DOHH2 (cell line): Measurements from ENCODE around the gene FBRSL1.

Source experiments
- CTCF ChIP-seq: fragments of 200-600 bp; sonication (generic); IDR thresholded peaks from one replicate; pipeline ENCODE4 v1.5.1; 2014; ENCODE audit warnings: antibody characterized with exemption, mild to moderate bottlenecking, low read depth, low read length; ENCODE audit not compliant: poor library complexity, severe bottlenecking
- EZH2phosphoT487 ChIP-seq: fragments of 200-600 bp; sonication (generic); IDR thresholded peaks from 2 replicates; pipeline ENCODE4 v1.6.1; 2017; ENCODE audit warnings: borderline replicate concordance, mild to moderate bottlenecking, antibody characterized with exemption, low read length, moderate library complexity, mixed read lengths

GRCh38 chr12:132461526-132461925, 28.4 kb upstream of the FBRSL1 start:
- TF ChIP-seq CTCF: no peak
- no peak for TF ChIP-seq EZH2phosphoT487
